GM13977 (cell line): Measurements from ENCODE around the gene METTL17.

Experiments used
- DNase-seq: peaks from one replicate; pipeline ENCODE4 v3.0.0; 2012; ENCODE audit warnings: low spot score
- CTCF ChIP-seq: IDR thresholded peaks from 2 replicates; pipeline ENCODE4 v1.5.1; 2012; ENCODE audit warnings: mild to moderate bottlenecking, control low read depth; ENCODE audit not compliant: insufficient read depth; ENCODE audit errors: extremely low read depth, missing control alignments
- in situ Hi-C: fragments of 300-500 bp; cut with MboI; formaldehyde crosslinking; loops from one replicate; pipeline ENCODE4 v1.12.0; 2022; ENCODE audit warnings: low sequenced_read_pairs, low pct_unique_long_range_greater_than_20kb, mixed read lengths, inconsistent platforms; ENCODE audit not compliant: unreplicated experiment

METTL17 gene

DNA sequence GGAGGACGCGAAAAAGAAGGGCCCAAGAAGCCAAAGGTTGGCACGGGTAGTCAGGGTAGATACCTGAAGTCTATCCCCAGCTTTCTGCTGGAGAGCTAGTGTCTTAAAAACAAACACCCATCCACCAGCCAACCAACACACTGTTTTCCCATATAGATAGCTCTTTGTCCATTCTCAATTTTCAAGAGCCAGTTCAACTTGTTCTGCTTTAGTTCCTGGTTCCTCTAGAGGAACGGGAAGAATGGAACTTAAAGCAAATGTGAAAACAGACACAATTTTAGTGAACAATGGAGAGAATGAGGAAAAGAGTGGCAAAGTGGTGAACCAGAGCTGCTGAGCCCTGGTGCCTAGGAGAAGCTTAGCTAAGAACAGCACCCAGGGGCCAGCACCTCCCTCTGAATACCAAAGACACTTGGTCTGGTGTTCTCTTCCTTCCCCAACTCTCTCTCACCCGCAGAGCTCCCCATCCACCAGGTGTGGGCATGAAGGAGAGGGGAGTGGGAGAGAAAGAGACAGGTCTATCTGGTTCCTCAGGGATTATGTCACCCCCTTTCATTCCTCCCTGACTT, 31.3 kb downstream of the METTL17 start:
- in situ Hi-C loops = no loop called here
- no peak for TF ChIP-seq CTCF
- no peak for DNase-seq

GRCh38 chr14:21022686-21023085, 32.9 kb downstream of the METTL17 start:
- TF ChIP-seq CTCF = no peak
- in situ Hi-C loops = no loop called here

GRCh38 chr14:21023174-21023573, 33.4 kb downstream of the METTL17 start:
- in situ Hi-C loops = no loop called here
- no peak for DNase-seq
- TF ChIP-seq CTCF = no peak

More at GRCh38 chr14:21022686-21023085, 32.9 kb downstream of the METTL17 start:
- DNase-seq = no peak

GRCh38 chr14:21023817-21024584, 34.2 kb downstream of the METTL17 start:
- in situ Hi-C loops = no loop called here

GRCh38 chr14:21024585-21025370, 35.0 kb downstream of the METTL17 start, which contains the start of gene NDRG2:
TSS of gene NDRG2 (minus strand) at chr14:21025061. CDS start at chr14:21023315, 1,746 bp downstream.
- in situ Hi-C loops = no loop called here
- DNase-seq = peak; percentile 83
- TF ChIP-seq CTCF = no peak

More at GRCh38 chr14:21023817-21024584, 34.2 kb downstream of the METTL17 start:
- no peak for DNase-seq
- no peak for TF ChIP-seq CTCF
